KMS-11 (cell line): ENCODE results near the gene CD37.
"Not testable (repeated sequence)": the region's sequence is repeated elsewhere in the genome, so short reads cannot be mapped to it uniquely, and the experiment has no call there.

Source experiments
- H2AFZ ChIP-seq: fragments of 200-600 bp; sonication (generic); 2 replicates; pipeline ENCODE4 v1.6.1; 2016; ENCODE audit warnings: antibody characterized with exemption, mixed run types, low read depth
- H3K27ac ChIP-seq: fragments of 200-600 bp; sonication (generic); 2 replicates; pipeline ENCODE4 v1.6.1; 2016; ENCODE audit warnings: mild to moderate bottlenecking, mixed run types
- H3K27me3 ChIP-seq: fragments of 200-600 bp; sonication (generic); 2 replicates; pipeline ENCODE4 v1.6.1; 2017; ENCODE audit warnings: mild to moderate bottlenecking, low read depth, mixed run types, moderate library complexity; ENCODE audit not compliant: insufficient read depth
- H3K36me3 ChIP-seq: fragments of 200-600 bp; sonication (generic); 2 replicates; pipeline ENCODE4 v1.6.1; 2017; ENCODE audit warnings: mild to moderate bottlenecking, mixed run types; ENCODE audit not compliant: insufficient read depth
- H3K4me1 ChIP-seq: fragments of 200-600 bp; sonication (generic); 2 replicates; pipeline ENCODE4 v1.6.1; 2016; ENCODE audit warnings: mild to moderate bottlenecking, low read depth, mixed run types; ENCODE audit not compliant: poor library complexity, severe bottlenecking
- H3K4me2 ChIP-seq: fragments of 200-600 bp; sonication (generic); 2 replicates; pipeline ENCODE4 v1.7.0; 2016; ENCODE audit warnings: mild to moderate bottlenecking, mixed run types
- H3K4me3 ChIP-seq: fragments of 200-600 bp; sonication (generic); IDR thresholded peaks from 2 replicates; pipeline ENCODE4 v1.6.1; 2017; ENCODE audit warnings: low read depth, low read length, mixed read lengths; ENCODE audit not compliant: insufficient read depth
- H3K79me2 ChIP-seq: fragments of 200-600 bp; sonication (generic); 2 replicates; pipeline ENCODE4 v1.6.1; 2016; ENCODE audit warnings: low read depth, mixed run types; ENCODE audit not compliant: insufficient read depth
- H3K9ac ChIP-seq: fragments of 200-600 bp; sonication (generic); 2 replicates; pipeline ENCODE4 v1.6.1; 2016; ENCODE audit warnings: mild to moderate bottlenecking, mixed run types
- H4K20me1 ChIP-seq: fragments of 200-600 bp; sonication (generic); 2 replicates; pipeline ENCODE4 v1.6.1; 2016; ENCODE audit warnings: mild to moderate bottlenecking, mixed run types; ENCODE audit not compliant: insufficient read depth
- CTCF ChIP-seq: fragments of 200-600 bp; sonication (generic); conservative IDR thresholded peaks from 2 replicates; pipeline ENCODE4 v1.6.1; 2017; ENCODE audit warnings: low read depth, mild to moderate bottlenecking, antibody characterized with exemption, low read length, moderate library complexity, mixed read lengths

CD37 gene

DNA sequence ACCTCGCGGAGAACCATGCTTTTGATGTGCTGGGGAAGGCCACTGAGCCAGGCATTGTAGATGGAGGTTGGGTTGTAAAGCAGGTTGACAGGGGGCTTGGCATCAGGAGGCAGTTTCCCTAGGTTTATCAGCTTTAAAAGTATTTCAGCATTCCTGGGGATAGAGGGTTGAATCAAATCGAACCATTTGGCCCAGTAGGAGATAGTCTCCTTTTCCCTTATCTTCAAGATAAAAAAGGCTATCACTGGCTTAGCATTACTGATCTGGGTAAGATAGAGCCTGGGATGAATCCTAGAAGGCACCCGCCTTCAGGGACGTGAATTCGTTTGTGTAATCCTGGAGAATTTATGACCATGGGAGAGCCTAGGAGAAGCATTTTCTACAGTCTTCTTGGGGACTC lies 40.8 kb upstream of the CD37 start:
- Histone ChIP-seq H3K27ac (no peak overlapping the region), H3K36me3 (no peaks in the 10 kb centered on the region), H3K4me1 (no peaks in the 10 kb centered on the region), H3K4me2 (no peak overlapping the region), H3K9ac (no peak overlapping the region), H2AFZ (no peak overlapping the region), H4K20me1 (no peaks in the 10 kb centered on the region), H3K79me2 (no peaks in the 10 kb centered on the region), H3K4me3 (no peak overlapping the region), H3K27me3 (no peaks in the 10 kb centered on the region)
- TF ChIP-seq CTCF, result no peak

- Histone ChIP-seq H3K79me2 (no peaks in the 10 kb centered on the region), H4K20me1 (no peaks in the 10 kb centered on the region), H2AFZ (no peak overlapping the region), H3K4me3 (no peak overlapping the region), H3K36me3 (no peaks in the 10 kb centered on the region), H3K4me2 (no peak overlapping the region), H3K4me1 (no peaks in the 10 kb centered on the region), H3K9ac (no peak overlapping the region), H3K27me3 (no peaks in the 10 kb centered on the region; the same call in 1 of the 2 replicates), H3K27ac (no peak overlapping the region)
- no peak for TF ChIP-seq CTCF
Observed at GRCh38 chr19:49295208-49295880, 39.9 kb upstream of the CD37 start.

DNA sequence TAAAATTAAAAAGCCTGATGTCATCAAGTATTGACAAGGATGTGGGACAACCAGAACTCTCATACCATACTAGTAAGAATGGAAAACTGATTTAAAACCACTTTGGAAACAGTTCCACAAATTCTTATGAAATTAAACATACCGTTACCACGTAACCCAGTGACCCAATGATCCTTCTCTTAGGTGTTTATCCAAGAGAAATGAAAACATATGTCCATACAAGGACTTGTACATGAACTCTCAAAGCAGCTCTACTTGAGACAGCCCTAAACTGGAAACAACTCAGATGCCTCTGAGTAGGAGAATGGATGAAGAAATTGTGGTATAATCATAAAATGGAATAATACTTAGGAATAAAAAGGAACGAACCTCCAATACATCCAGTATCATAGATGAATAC lies 37.8 kb upstream of the CD37 start:
- TF ChIP-seq CTCF, result no peak
- Histone ChIP-seq H3K27me3 (no peaks in the 10 kb centered on the region; the same call in 1 of the 2 replicates), H4K20me1 (no peaks in the 10 kb centered on the region), H3K4me1 (no peaks in the 10 kb centered on the region), H3K4me3 (no peak overlapping the region), H3K79me2 (no peaks in the 10 kb centered on the region), H3K27ac (no peak overlapping the region), H3K9ac (no peak overlapping the region), H2AFZ (no peak overlapping the region), H3K36me3 (no peaks in the 10 kb centered on the region), H3K4me2 (no peak overlapping the region)

DNA sequence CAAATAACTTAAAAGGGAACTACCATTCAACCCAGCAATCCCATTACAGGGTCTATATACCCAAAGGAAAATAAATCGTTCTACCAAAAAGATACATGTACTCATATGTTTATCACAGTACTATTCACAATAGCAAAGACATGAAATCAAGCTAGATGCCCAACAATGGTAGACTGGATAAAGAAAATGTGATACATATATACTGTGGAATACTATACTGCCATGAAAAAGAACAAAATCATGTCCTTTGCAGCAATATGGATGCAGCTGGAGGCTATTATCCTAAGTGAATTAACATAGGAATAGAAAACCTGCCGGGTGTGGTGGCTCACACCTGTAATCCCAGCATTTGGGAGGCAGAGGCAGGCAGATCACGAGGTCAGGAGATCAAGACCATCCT lies 36.6 kb upstream of the CD37 start:
- not testable (repeated sequence) for H3K36me3 ChIP-seq, H3K27ac ChIP-seq, H4K20me1 ChIP-seq, H3K27me3 ChIP-seq, H2AFZ ChIP-seq, H3K79me2 ChIP-seq, H3K4me3 ChIP-seq, H3K4me1 ChIP-seq, H3K4me2 ChIP-seq, H3K9ac ChIP-seq

GRCh38 chr19:49301165-49301865 lies 33.9 kb upstream of the CD37 start:
- Histone ChIP-seq H3K9ac (no peak overlapping the region), H3K4me1 (no peaks in the 10 kb centered on the region), H3K4me3 (no peak overlapping the region), H2AFZ (peak overlapping the region; percentile 90), H3K27ac (no peak overlapping the region), H3K27me3 (no peaks in the 10 kb centered on the region; the same call in 1 of the 2 replicates), H3K79me2 (no peaks in the 10 kb centered on the region), H4K20me1 (no peaks in the 10 kb centered on the region), H3K36me3 (no peaks in the 10 kb centered on the region), H3K4me2 (peak overlapping the region; percentile 43; the same call in 1 of the 2 replicates)
- peak; percentile 98 for TF ChIP-seq CTCF
